Measurements from ENCODE around the gene CDK10.
"Not testable (repeated sequence)": the region's sequence is repeated elsewhere in the genome, so short reads cannot be mapped to it uniquely, and the experiment has no call there.

Gene CDK10

DNA sequence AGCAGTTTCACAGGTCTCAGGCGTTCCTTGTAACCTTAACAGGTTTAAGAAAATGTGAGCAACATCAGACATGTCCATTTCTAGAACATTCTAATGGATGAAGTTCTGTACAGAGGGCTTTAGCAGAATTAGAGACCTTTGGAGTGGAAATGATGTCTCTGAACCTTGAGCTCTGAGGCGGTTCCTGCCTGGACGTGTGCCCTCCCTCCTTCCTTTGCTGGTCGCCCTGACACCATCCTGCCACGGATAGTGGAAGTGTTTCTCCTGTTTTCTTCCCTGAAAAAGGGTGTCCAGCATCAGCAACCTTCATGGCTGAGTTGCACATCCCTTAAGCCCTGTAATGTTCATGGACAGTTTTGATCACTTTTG is 17.7 kb upstream of the CDK10 start:
- no peak for DNase-seq

DNA sequence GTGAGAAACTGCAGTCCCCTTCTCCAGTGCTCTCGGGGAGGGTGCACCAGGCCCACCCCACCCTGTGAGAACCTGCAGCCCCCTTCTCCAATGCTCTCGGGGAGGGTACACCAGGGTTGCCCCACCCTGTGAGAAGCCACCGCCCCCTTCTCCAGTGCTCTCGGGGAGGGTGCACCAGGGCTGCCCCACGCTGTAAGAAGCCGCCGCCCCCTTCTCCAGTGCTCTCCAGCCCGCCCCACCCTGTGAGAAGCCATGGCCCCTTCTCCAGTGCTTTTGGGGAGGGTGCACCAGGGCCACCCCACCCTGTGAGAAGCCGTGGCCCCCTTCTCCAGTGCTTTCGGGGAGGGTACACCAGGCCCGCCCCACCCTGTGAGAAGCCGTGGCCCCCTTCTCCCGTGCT is 16.7 kb upstream of the CDK10 start:
- DNase-seq: no peak

DNA sequence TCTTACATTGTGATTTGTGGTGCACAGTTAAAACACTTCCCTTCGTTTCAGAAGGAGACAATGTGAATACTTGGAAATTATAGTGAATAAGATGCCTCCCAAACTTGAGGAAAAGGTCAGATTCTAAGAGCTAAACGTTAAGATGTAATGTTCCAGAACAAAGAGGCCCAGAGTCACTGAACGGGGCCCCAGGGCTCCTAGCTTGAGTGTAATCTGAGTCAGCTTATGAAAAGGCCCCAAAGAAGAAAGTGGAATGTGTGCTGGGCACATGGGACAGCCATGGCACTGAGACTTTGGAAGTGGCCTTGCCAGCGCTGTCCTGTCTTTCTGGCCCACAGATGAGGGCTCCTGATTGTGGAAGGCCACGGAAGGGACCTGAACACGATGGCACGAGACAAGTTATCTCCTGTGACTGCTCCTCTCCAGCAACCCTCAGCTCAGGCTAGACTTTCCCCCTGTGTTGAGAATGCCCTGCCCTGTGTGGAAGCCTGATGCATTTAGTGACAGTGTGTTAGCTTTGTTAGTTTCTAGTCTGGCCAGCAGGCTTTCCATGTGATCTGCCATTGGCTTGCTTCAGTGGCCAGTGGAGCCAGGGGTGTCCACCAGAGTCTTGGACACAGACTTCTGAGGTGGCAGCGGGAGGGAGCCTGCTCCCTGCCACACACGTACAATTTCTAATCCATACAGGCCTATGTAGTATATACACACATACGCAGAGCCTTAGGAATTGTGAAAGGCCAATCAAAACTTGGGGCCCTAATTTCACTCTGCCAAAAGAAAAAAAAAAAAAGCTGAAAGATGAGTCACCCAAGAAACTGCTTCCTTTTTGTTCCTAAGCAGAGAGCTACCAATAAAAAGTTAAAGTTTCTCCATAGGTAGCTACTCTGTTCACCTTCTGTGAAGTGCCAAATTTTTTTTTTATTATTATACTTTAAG is 15.7 kb upstream of the CDK10 start:
- DNase-seq: no peak

DNA sequence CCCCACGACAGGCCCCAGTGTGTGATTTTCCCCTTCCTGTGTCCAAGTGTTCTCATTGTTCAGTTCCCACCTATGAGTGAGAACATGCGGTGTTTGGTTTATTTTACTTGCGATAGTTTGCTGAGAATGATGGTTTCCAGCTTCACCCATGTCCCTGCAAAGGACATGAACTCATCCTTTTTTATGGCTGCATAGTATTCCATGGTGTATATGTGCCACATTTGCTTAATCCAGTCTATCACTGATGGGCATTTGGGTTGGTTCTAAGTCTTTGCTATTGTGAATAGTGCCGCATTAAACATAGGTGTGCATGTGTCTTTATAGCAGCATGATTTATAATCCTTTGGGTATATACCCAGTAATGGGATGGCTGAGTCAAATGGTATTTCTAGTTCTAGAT is 14.9 kb upstream of the CDK10 start:
- not testable (repeated sequence) for DNase-seq

DNA sequence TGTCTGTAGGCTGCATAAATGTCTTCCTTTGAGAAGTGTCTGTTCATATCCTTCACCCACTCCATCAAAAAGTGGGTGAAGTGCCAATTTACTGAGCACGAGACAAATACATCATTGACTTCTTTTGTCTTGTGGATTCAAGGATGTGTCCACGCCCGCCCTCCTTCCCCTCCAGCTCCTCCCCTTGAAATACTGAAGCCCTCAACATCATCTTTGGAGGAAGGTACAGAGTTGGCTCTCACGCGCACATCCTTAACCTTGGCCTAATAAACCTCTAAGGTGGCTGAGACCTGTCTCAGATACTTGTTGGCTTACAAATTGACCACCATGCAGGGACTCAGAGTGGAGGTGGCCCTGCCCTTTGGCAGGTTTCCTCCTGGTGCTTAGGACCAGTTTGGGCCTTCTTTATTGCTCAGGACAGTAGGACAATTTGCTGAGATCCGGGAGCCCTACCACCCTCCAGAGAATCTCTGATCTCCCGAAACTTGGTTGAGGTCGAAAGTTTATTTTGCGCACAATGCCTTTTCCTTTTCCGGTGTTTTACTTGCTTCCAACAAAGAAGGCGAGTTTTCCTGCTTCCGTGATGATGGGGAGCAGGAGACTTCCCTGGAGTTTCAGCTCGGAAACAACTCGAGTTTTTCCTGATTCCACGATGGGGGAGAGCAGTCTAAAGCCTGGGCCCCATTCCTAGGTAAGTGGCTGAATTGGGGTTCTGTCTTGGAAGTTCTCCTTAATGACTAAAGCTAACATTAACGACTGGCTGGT is 14.1 kb upstream of the CDK10 start:
- no peak for DNase-seq

DNA sequence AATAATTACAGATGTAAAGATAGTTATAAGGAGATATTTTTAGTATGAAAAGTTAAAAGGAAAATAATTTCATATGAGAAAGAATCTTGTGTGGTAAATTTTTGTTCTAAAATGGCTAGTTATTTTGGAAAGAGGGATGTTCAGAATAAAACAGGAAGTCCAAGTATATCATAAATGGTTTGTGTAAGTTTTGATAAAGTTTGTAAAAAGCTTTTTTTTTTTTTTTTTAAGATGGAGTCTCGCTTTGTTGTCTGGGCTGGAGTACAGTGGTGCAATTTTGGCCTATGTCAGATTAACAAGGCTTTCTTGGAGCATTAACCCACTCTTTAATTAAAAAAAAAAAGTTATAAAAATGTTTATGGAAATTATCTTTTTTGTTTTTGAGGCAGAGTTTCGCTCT is 8.2 kb upstream of the CDK10 start:
- DNase-seq: no peak

DNA sequence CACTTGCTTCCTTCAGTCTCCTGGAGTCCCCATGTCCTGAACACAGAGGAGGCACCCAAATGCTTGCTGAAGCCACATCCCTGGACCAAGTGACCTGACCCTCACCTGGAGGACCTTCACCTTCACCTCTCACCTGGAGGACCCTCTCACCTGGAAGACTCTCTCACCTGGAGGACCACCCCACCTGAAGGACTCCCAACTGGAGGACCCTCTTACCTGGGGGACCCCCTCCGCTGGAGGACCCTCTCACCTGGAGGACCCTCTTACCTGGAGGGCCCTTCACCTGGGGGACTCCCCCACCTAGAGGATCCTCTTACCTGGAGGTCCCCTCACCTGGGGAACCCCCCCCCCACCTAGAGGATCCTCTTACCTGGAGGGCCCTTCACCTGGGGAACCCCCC is 573 bp upstream of the CDK10 start:
- no peak for DNase-seq

DNA sequence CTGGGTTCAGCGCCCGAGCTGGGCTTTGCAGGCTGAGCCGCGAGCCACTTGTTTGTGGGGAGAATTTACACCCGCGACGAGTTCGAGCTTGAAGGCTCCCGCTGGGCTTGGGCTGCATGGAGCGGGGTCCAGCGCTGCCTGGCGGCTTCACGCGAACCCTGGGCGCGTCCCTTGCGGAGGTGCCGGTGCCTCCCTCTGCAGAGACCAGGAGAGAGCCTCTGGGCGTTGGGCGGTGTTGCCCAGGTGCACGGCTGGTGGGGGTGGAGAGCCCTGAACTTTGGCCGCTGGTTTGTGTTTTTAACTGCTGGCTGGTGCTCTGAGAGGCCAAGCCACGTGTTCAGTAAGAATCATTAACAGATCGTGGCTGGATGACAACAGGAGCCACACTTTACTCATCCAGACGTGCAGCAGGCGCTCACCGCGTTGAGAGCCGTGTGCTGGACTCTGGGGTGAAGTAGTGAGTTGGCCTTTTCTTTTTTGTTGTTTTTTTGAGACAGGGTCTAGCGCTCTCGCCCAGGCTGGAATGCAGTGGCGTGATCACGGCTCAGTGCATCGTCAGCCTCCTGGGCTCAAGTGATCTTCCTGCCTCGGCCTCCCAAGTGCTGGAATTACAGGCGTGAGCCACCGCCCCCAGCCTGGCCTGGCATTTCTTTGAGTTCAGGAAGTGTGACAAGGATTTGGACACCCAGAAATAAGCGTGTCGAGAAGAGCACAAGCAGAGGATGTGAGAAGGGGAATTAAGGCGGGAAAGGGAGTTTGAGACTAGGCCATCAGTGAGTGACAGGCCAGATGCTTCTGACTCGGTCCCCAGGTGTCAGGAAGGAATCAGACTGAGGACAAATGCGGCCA is 827 bp downstream of the CDK10 start:
- DNase-seq: no peak

DNA sequence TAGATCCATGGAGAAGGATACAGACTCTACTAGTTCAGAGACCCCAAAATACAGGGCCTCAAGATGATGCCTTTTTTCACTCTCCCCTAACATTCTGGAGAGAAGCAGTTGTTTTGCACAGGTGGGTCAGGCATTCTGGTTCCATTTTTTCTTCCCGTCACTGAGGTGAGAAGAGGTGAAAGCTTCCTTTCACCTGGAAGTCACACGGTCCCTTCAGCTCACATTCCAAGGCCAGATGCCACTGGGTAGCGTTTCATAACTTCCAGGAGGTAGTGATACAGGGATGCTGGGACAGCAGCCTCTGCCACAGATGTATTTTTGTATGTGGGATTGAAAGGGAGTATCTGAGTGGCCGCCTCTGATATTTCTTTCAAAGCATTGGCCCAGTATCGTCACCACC is 1.9 kb downstream of the CDK10 start:
- no peak for DNase-seq

DNA sequence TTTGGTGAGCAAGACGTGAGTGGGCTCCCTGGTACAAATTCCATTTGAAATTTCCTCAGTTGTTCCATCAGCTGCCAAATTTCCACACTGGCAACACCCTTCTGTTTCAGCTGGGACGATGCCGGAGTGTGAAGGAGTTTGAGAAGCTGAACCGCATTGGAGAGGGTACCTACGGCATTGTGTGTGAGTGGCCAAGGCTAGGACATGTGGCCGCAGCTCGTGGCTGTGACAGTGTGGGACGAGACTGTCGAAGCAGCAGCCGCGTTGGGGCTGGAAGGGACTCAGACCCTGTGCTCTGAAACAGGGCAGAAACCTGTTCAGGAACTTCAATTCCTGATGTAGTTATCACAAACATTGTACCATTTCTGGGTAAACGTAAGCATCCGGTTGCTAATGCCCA is 2.7 kb downstream of the CDK10 start:
- no peak for DNase-seq

DNA sequence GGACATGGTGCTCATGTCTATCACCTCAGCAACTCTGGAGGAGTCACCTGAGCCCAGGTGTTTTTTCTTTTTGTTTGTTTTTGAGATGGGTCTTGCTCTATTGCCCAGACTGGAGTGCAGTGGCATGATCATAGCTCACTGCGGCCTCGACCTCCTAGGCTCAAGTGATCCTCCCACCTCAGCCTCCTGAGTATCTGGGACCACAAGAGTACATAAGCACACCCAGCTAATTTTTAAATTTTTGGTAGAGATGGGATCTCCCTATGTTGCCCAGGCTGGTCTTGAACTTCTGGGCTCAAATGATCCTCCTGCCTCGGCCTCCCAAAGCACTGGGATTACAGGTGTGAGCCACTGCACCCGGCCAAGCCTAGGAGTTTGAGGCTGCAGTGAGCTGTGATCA is 3.1 kb downstream of the CDK10 start:
- DNase-seq: not testable (repeated sequence)

DNA sequence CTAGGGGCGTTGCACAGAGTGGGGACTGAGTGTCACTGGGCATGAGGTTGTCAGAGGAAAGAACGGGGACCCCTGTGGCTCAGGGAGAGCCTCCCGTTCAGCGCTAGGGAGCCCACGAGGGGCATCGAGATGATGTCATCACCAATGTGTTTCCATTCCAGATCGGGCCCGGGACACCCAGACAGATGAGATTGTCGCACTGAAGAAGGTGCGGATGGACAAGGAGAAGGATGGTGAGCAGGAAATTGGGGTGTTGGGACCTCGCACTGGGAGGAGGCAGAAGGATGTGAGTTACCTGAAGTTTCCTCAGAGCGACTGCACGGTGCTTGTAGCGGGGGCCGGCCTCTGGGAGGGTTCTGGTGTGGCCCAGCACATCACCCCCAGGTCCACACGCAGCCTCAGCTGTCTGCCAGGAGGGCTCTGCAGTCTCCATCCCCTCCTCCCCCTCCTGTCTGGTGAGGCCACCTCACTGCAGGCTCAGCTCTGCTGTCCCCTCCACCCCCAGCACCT is 4.0 kb downstream of the CDK10 start:
- DNase-seq: no peak

DNA sequence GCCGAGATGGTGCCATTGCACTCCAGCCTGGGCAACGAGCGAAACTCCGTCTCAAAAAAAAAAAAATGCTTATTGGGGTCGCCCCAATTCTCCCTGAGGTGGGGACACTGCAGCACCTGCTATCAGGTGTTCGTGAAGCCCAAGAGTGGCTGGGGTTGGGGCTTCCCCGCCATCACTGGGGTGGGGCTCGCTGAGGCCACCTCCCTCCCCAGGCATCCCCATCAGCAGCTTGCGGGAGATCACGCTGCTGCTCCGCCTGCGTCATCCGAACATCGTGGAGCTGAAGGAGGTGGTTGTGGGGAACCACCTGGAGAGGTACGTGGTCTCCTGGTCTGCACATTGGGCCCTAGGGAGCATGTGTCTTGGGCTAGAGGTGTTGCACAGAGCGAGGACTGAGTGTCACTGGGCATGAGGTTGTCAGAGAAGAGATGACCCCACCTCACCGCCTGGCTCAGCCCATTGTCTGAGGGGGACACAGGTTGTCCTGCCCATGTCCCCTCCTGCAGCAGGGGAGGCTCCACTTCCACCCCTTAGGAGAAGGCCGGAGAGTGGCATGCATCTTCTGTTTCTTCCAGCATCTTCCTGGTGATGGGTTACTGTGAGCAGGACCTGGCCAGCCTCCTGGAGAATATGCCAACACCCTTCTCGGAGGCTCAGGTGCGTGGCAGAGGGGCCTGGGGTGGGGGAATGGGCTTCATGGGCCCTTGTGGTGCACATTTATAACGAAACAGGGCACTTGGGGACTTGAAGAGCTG is 4.9 kb downstream of the CDK10 start:
- no peak for DNase-seq

DNA sequence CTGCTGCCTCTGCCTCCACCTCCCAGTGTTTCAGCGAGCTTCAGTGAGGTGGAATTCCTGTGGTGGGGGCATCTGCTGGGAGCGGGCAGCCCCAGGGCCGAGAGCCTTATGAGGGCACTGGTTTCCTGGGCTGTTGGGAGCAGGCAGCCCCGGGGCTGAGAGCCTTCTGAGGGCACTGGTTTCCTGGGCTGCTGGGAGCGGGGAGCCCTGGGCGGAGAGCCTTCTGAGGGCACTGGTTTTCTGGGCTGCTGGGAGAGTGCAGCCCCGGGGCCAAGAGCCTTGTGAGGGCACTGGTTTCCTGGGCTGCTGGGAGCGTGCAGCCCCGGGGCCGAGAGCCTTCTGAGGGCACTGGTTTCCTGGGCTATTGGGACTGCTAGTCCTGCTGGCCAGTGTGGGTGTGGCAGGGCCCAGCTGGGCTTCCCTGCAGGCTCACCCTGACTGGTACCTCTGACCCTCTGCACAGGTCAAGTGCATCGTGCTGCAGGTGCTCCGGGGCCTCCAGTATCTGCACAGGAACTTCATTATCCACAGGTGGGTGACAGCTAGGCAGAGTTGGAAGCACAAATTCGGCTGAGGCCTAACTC is 5.6 kb downstream of the CDK10 start:
- no peak for DNase-seq

DNA sequence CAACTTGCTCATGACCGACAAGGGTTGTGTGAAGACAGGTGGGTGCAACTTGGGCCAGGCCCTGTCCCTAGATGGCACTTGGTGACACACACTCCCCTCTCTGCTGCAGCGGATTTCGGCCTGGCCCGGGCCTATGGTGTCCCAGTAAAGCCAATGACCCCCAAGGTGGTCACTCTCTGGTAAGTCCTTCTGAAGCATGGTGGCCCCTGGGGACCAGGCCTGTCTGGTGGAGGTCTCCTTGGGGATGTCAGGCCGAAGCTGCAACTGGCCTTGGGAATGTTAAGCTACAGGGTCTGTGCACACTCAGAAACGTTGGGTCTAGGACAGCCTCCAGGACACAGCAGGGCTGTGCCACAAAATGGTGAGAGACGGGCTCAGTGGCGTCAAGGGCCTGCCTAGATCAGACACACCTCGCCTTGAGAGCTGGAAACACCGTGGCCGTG is 6.8 kb downstream of the CDK10 start:
- no peak for DNase-seq

DNA sequence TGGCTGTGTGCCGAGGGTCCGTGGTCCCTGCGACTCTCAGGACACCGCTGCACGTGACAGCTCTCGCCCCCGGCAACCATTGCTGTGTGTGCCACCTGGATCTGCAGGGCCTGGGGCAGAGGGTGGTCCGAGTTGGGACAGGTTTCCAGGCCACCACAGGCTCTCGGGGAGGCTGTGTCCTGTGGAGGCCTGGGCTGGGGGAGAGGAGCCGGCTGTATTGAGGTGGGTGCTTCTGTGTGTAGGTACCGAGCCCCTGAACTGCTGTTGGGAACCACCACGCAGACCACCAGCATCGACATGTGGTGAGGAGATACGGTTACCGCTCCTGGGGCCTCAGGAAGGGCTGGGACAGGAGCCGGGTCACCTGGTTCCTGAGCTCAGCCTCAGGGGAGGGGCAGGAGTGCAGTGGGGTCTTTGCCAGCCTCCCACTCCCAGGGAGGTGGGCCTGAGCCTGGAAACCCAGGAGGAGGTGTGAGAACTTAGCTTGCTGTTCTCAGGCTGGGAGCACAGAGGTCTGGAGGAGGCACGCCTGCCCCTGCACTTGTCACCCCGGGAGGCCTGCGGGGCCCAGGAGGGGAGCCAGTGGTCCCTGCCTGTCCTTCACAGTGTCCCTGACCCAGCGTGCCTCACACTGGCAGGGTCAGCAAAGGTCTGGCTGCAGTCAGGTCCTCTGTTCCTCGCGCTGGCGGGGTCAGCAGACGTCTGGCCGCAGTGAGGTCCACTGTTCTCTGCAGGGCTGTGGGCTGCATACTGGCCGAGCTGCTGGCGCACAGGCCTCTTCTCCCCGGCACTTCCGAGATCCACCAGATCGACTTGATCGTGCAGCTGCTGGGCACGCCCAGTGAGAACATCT is 7.7 kb downstream of the CDK10 start:
- no peak for DNase-seq

DNA sequence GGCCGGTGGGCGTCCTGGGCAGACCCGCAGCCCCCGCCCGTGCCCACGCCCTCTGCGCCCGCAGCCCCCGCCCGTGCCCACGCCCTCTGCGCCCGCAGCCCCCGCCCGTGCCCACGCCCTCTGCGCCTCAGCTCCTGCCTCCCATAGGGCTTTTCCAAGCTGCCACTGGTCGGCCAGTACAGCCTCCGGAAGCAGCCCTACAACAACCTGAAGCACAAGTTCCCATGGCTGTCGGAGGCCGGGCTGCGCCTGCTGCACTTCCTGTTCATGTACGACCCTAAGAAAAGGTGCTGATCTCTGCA is 8.2 kb downstream of the CDK10 start:
- DNase-seq: not testable (repeated sequence)

DNA sequence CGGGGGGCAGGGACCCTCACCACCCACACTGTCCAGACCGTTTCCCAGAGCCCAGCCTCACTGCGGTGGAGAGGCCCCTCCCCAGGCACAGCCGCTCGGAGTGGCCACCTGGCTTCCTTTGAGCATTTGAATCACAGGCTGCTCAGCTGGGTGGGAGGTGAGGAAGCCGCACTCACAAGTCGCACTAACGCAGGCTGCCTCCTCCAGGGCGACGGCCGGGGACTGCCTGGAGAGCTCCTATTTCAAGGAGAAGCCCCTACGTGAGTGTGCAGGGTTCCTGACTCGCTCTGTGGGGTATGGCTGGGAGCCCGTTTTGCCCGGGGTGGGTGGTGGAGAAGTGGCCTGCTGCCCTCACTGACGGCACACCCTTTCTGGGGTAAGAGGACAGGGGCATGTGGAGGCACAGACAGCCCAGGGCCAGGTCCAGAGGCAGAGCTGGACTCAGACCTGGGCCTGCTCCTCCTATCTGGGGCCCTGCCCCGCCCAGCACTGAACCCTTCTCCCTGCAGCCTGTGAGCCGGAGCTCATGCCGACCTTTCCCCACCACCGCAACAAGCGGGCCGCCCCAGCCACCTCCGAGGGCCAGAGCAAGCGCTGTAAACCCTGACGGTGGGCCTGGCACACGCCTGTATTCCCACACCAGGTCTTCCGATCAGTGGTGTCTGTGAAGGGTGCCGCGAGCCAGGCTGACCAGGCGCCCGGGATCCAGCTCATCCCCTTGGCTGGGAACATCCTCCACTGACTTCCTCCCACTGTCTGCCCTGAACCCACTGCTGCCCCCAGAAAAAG is 8.8 kb downstream of the CDK10 start:
- no peak for DNase-seq

DNA sequence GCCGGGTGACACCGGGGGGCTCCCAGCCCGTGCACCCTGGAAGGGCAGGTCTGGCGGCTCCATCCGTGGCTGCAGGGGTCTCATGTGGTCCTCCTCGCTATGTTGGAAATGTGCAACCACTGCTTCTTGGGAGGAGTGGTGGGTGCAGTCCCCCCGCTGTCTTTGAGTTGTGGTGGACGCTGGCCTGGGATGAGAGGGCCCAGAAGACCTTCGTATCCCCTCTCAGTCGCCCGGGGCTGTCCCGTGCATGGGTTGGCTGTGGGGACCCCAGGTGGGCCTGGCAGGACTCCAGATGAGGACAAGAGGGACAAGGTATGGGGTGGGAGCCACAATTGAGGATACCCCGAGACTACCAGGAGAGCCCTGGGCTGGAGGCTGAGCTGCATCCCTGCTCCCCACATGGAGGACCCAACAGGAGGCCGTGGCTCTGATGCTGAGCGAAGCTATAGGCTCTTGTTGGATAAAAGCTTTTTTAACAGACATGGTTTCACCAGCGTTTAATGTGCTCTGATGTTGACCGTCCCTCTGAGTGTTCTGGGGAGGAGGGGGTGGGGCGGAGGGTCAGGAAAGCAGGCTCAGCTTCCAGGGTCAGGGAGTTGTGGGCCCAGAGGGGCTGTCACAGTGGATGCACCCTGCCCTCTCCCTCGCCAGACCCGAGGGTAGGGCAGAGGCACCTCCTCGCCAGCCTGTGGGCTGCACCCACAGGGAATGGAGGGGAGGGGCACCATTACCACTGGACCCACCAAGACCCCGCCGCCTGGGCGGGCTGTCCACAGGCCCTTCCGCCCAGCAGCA is 9.6 kb downstream of the CDK10 start:
- no peak for DNase-seq

Data from NCI-H1105 (cell line).